SK-N-SH (cell line): ENCODE data around the gene LTBP2.
A peak's percentile ranks its signal among the peaks of the same experiment; 100 is the strongest.

Experiments
- RFX5 ChIP-seq: IDR thresholded peaks from 2 replicates; pipeline ENCODE4 v1.6.1; 2012; ENCODE audit warnings: mild to moderate bottlenecking, improper control_type of control experiment, low read length
- TAF1 ChIP-seq: IDR thresholded peaks from 2 replicates; pipeline ENCODE4 v1.6.1; 2012; ENCODE audit warnings: low read depth, mild to moderate bottlenecking, low read length, moderate library complexity, borderline replicate concordance
- TCF12 ChIP-seq: IDR thresholded peaks from 2 replicates; pipeline ENCODE4 v1.4.0; 2012
- TF ChIP-seq, protein P1 (sequence below): fragments of 200-600 bp; sonication (generic); IDR thresholded peaks from 2 replicates; pipeline ENCODE4 v1.6.1; 2017; ENCODE audit warnings: antibody characterized with exemption, mild to moderate bottlenecking, moderate library complexity

- TF ChIP-seq RFX5 = no peak
- TF ChIP-seq, protein P1, sequence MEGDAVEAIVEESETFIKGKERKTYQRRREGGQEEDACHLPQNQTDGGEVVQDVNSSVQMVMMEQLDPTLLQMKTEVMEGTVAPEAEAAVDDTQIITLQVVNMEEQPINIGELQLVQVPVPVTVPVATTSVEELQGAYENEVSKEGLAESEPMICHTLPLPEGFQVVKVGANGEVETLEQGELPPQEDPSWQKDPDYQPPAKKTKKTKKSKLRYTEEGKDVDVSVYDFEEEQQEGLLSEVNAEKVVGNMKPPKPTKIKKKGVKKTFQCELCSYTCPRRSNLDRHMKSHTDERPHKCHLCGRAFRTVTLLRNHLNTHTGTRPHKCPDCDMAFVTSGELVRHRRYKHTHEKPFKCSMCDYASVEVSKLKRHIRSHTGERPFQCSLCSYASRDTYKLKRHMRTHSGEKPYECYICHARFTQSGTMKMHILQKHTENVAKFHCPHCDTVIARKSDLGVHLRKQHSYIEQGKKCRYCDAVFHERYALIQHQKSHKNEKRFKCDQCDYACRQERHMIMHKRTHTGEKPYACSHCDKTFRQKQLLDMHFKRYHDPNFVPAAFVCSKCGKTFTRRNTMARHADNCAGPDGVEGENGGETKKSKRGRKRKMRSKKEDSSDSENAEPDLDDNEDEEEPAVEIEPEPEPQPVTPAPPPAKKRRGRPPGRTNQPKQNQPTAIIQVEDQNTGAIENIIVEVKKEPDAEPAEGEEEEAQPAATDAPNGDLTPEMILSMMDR = no peak
- TF ChIP-seq TAF1 = no peak
- TF ChIP-seq TCF12 = peak; percentile 84
Observed at GRCh38 chr14:74552623-74553022, 59.4 kb downstream of the LTBP2 start.
